ENCODE data around the gene ANXA11.

The ANXA11 gene

DNA sequence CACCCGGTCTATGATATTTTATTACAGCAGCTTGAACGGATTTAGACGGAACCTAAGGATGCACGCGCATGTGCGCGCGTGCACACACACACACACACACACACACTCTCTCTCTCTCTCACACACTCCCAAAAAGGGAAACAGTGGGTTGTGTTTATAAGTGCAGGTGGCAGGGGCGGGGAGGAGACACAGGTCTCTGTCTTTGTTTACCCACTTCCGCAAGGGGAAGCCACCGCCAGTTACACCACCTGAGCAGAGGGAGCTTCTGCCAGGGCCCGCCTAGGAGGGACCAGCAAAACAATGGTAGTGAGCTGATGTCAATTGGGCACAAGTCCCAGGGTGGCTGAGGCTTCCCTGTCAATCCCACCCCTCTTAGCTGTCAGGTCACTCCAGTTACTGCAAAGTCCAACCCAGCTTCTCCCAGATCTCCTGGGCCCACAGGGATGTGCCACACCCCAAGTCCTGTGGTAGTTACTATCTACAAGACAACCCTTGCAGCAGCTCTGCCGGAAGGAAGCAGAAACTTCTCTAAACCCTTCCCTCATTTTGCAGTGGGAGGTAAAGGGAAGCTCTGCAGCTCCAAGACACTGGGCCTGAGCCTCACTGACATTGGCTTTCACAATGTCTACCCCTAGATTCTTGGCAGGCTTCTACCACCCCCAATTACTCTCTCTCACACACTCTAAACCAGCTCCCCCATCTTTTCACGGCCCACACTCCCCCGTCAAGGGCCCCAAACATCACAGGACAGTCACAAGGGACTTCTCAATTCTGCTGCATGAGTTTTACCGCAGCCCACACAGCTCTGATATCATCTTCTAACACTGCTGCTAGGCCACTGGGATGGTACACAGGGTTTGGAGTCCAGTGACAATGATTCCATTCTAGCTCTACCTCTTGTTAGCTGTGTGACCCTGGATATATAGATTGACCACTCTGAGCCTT, 17.6 kb downstream of the ANXA11 start:
- DNase-seq (ENCODE audit: low read depth), result no peak

- no peak for DNase-seq (ENCODE audit: low read depth)
These were observed 18.3 kb downstream of the ANXA11 start for GRCh38 chr10:80187060-80187459.

- no peak for DNase-seq (ENCODE audit: low read depth)
These were observed 18.8 kb downstream of the ANXA11 start for GRCh38 chr10:80186364-80187012.

DNA sequence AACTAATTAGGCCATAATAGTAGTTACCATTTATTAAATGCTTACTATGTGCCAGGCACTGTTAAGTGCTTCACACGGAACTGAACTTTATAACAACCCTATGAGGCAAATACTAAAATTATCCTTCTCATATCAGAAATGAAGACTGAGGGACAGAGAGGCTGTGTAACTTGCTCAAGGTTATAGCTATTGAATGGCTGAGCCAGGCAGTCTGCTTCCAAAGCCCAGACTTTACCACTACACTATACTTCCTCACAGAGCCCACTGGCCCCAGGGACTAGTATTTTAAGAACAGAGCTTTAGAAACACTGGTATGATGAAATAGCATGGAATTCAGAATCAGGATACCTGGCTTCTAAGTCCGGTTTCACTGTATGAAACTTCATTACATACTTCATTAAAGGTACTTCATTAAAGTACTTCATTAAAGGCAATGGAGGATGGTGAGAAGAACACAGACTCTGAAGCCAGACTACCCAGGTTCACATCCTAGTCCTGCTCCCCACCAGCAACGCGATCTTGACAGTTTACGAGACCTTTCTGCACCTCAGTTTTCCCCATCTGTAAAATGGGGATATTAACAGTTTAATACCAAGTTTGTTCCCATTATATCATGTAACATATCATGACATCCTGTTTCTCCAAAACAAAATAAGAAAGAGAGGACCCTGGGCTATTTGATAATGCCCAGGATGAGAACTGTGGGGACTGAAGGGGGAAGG, 19.6 kb downstream of the ANXA11 start:
- DNase-seq (ENCODE audit: low read depth), result no peak

DNA sequence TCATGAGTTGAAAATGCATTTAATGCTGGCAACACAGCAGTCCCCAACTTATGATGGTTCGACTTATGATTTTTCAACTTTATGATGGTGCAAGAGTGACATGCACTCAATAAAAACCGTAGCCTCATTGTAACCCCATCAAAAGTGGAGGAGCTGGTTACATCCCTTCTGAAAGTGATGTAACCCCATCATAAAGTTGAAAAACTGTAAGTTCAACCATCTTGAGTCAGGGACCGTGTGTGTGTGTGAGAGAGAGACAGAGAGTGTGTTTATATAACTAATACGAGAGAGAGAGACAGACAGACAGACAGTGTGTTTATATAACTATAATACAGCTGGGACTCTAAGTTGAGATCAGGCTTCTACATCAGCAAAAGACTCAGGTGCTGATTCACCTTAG, 21.0 kb downstream of the ANXA11 start:
- peak; percentile 62 for DNase-seq (ENCODE audit: low read depth)

GRCh38 chr10:80183436-80183835, 21.9 kb downstream of the ANXA11 start:
- DNase-seq (ENCODE audit: low read depth), result no peak

DNA sequence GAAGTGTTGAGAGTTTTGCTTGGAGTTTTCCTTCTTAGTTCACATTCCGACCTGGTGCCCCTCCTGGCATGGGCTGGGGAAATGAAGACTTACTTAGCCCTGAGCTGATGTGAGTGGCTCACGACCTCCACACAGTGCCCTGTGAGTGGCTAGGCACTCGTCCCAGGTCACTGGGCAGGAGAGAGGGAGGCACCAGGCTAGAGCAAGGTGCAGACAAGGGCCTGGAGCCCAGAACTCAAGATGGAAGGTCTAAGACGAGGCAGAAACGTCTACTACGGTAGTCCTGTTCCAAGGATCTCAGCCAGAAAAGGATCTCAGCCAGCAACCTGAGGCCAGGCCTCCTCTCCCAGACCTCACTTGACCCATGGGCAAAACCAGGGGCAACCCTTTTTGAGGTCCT, 22.4 kb downstream of the ANXA11 start:
- DNase-seq (ENCODE audit: low read depth), result no peak

DNA sequence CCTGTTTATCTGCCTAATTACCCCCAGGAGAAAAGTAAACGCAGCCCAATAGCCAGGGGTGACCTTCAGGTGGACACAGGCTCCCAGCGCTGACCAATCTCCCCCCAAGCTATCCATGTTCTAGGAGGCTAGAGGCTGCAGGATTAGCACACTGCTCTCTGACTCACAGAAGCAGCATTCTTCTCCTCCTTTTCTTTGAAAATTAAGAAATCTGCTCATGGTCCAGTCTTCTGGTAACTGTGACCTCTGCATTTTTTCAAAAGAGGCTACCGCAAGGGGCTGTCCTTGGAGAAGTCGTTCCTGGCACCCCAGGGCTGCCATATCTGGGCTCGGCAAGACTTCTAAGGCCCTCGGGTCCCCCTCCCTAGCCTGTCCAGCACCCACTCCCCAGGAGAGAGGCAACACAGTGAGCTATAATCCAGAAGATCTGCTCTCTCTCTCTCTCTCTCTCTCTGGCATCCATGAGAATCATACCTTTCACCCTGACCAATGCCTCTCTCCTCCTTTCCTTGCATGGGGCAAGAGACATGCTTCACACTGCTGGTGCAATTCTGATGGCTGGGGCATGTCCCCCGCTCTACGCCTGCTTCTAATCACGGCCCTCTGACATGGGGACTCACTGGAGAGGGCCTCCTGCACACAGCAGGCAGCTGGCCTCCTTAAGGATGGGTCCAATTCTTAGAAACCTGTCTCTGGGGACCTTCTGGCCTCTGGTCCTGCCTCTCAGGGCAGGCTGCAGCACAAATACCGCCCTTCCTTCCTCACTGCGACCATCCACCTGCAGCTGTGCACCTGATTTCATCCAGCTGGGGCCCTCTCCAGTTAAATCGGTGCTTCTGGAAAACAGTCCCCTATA, 27.3 kb downstream of the ANXA11 start:
- peak; percentile 86 for DNase-seq (ENCODE audit: low read depth)

- no peak for DNase-seq (ENCODE audit: low read depth)
These were observed 28.8 kb downstream of the ANXA11 start for GRCh38 chr10:80176526-80176925.

GRCh38 chr10:80174641-80175395, 30.5 kb downstream of the ANXA11 start:
- DNase-seq (ENCODE audit: low read depth), result no peak

DNA sequence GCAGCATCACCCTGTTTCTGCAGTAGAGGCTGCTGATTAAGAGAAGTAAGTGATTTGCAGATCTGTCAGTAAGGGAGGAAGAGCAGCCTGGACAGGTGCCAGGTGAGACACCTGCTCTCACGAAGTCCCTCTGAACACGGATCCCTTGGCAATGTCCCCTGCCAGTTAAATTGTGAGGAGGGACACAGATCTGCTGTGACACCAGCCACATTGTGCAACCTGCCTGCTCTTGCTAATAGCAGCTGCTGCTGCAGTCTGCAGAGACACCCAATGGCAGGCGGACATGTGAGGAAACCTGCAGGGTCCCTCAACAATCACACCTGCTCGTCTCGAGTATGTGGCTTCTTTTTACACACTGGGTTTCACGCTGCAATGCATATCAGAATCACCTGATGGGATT, 31.9 kb downstream of the ANXA11 start:
- DNase-seq (ENCODE audit: low read depth), result no peak

DNA sequence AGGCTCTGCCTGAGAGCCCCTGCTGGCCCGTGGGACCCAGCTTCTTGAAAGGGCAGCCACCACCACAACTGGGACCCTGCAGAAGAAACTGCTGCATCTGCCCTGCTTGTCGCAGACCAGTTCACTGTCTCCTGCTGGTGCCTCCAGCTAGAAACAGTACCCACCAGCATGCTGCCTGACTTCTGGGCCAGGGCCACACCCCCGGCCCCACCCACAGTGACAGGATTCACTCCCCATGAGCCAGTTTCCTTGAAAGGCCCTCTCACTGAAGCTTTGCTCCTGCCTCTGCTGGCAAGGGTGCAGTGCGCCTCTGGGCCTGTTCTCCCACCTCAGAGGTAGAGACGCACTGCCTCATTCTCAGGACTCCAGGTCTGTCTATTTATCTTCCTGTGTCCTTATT, 32.4 kb downstream of the ANXA11 start:
- no peak for DNase-seq (ENCODE audit: low read depth)

- no peak for DNase-seq (ENCODE audit: low read depth)
These were observed 34.1 kb downstream of the ANXA11 start for GRCh38 chr10:80171248-80171660.

DNA sequence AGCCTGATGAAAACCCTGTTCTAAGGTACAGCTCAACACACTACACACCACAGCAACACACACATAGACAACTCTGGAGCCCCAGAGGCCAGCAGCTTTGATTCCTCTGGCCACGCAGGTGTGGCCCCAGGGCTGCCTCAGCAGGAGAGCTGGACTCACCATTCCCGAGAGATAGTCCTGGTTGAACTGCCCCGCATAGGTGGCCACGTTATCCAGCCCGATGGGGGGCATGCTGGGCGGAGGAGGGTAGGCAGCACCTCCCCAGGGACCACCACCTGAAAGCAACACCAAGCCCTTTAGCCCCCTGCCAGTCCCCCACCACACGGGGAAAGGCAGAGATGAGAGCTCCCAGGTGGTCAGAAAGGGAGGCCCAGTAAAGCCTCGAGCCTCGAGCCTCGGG, 34.7 kb downstream of the ANXA11 start:
- no peak for DNase-seq (ENCODE audit: low read depth)

DNA sequence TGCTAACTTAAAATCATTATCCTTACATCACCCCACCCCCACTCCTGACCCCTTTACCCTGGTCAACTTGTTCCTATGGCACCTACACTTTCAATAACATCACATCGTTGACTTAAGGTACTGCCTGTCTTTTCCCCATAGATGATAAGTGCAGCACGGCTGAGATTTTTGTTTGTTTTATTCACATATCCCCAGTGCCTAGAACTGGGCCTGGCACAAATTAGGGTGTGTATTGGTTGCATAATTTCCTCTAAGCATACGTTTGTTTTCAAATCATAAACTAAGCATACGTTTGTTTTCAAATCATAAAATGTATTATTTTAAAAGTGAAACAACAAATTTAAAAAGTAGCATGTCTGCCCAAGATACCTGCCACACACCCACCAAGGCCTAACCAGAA, 35.3 kb downstream of the ANXA11 start:
- DNase-seq (ENCODE audit: low read depth), result no peak

- DNase-seq (ENCODE audit: low read depth), result peak; percentile 37
These were observed 36.5 kb downstream of the ANXA11 start for GRCh38 chr10:80168679-80169380.

GRCh38 chr10:80168162-80168511, 37.2 kb downstream of the ANXA11 start:
- no peak for DNase-seq (ENCODE audit: low read depth)

DNA sequence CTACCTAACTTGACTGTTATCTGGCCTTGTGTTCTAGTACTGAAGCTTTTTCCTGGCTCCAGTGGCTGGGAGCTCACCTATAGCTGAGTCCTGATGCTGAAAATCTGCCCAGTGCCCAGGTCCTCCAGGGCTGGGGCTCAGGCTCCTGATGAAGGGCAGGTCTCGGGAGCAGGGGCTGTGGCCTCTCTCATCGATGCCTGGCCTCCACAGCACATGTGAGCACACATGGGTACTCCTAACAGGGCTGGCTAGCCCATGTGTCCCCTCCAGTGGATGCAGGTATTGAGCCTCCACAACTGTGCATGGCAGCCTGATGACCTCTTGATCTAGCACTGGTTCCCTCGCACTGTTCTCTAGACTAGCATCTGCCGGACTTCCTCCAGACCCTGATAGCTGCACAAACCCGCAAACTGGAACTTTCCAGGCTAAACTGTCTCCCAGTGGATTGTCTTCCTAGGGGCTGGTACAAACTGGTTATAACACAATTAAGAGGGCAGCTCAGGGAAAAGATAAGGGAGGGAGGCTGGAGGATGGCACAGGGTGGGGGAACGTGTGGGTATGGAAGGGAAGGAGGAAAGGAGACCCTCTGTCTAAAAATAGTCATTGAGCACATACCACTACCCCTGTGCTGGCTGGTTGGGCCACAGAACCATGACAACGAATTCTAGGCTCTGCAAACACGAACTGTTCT, 37.7 kb downstream of the ANXA11 start:
- DNase-seq (ENCODE audit: low read depth), result no peak

GRCh38 chr10:80166581-80167470, 38.5 kb downstream of the ANXA11 start:
- DNase-seq (ENCODE audit: low read depth), result no peak
